ENCODE results near the gene PTCD1.

PTCD1 gene

GRCh38 chr7:99469381-99470065 lies 30.9 kb upstream of the PTCD1 start:
- no peak for DNase-seq (ENCODE audit: low read depth, low spot score)
- TF ChIP-seq EZH2 (IDR thresholded peaks at IDR 0.05), result no peak
- no peak for TF ChIP-seq FOXP2 (optimal IDR thresholded peaks at IDR 0.05; ENCODE audit: control extremely low read depth, extremely low read length, insufficient read depth)
- TF ChIP-seq POLR2AphosphoS5 (IDR thresholded peaks at IDR 0.05; ENCODE audit: borderline replicate concordance, low read depth, low read length), result no peak
- no peak overlapping the region for H3K4me3 ChIP-seq

GRCh38 chr7:99468336-99468918 lies 29.8 kb upstream of the PTCD1 start:
- no peak for TF ChIP-seq FOXP2 (optimal IDR thresholded peaks at IDR 0.05; ENCODE audit: control extremely low read depth, extremely low read length, insufficient read depth)
- TF ChIP-seq POLR2AphosphoS5 (IDR thresholded peaks at IDR 0.05; ENCODE audit: borderline replicate concordance, low read depth, low read length), result no peak
- no peak for TF ChIP-seq EZH2 (IDR thresholded peaks at IDR 0.05)
- Histone ChIP-seq H3K9ac (ENCODE audit: insufficient read length) (no peak overlapping the region), H3K36me3 (ENCODE audit: insufficient read depth, low read length) (peaks cover 11% of the 10 kb centered on the region), H3K27ac (no peak overlapping the region), H3K4me3 (no peak overlapping the region), H3K9me3 (ENCODE audit: low read depth, low read length) (no peaks in the 10 kb centered on the region)
- DNase-seq (ENCODE audit: low read depth, low spot score), result no peak

More at GRCh38 chr7:99469381-99470065, 30.9 kb upstream of the PTCD1 start:
- Histone ChIP-seq H3K9me3 (ENCODE audit: low read depth, low read length) (no peaks in the 10 kb centered on the region), H3K27ac (no peak overlapping the region), H3K9ac (ENCODE audit: insufficient read length) (no peak overlapping the region), H3K36me3 (ENCODE audit: insufficient read depth, low read length) (peaks cover 2% of the 10 kb centered on the region; the same call in 1 of the 2 replicates)

GRCh38 chr7:99465421-99465768 lies 26.8 kb upstream of the PTCD1 start:
- peaks cover 26% of the 10 kb centered on the region for H3K36me3 ChIP-seq (ENCODE audit: insufficient read depth, low read length)
- H3K9me3 ChIP-seq (ENCODE audit: low read depth, low read length), result no peaks in the 10 kb centered on the region
- no peak for DNase-seq (ENCODE audit: low read depth, low spot score)
- peak overlapping the region; percentile 95 for H3K9ac ChIP-seq (ENCODE audit: insufficient read length)
- TF ChIP-seq POLR2AphosphoS5 (IDR thresholded peaks at IDR 0.05; ENCODE audit: borderline replicate concordance, low read depth, low read length), result no peak
- TF ChIP-seq FOXP2 (optimal IDR thresholded peaks at IDR 0.05; ENCODE audit: control extremely low read depth, extremely low read length, insufficient read depth), result no peak
- TF ChIP-seq EZH2 (IDR thresholded peaks at IDR 0.05), result no peak
- H3K27ac ChIP-seq, result peak overlapping the region; percentile 66
- peak overlapping the region; percentile 93 for H3K4me3 ChIP-seq

GRCh38 chr7:99461221-99461620 lies 22.6 kb upstream of the PTCD1 start:
- Histone ChIP-seq H3K27ac (no peak overlapping the region), H3K36me3 (ENCODE audit: insufficient read depth, low read length) (peaks cover 67% of the 10 kb centered on the region), H3K9me3 (ENCODE audit: low read depth, low read length) (no peaks in the 10 kb centered on the region), H3K4me3 (no peak overlapping the region), H3K9ac (ENCODE audit: insufficient read length) (no peak overlapping the region)
- TF ChIP-seq POLR2AphosphoS5 (IDR thresholded peaks at IDR 0.05; ENCODE audit: borderline replicate concordance, low read depth, low read length), result no peak
- no peak for TF ChIP-seq FOXP2 (optimal IDR thresholded peaks at IDR 0.05; ENCODE audit: control extremely low read depth, extremely low read length, insufficient read depth)
- TF ChIP-seq EZH2 (IDR thresholded peaks at IDR 0.05), result no peak
- DNase-seq (ENCODE audit: low read depth, low spot score), result no peak

- DNase-seq (ENCODE audit: low read depth, low spot score), result no peak
- Histone ChIP-seq H3K4me3 (no peak overlapping the region), H3K27ac (no peak overlapping the region), H3K9me3 (ENCODE audit: low read depth, low read length) (no peaks in the 10 kb centered on the region), H3K36me3 (ENCODE audit: insufficient read depth, low read length) (peaks cover 73% of the 10 kb centered on the region), H3K9ac (ENCODE audit: insufficient read length) (no peak overlapping the region)
- TF ChIP-seq POLR2AphosphoS5 (IDR thresholded peaks at IDR 0.05; ENCODE audit: borderline replicate concordance, low read depth, low read length), result no peak
- no peak for TF ChIP-seq FOXP2 (optimal IDR thresholded peaks at IDR 0.05; ENCODE audit: control extremely low read depth, extremely low read length, insufficient read depth)
- TF ChIP-seq EZH2 (IDR thresholded peaks at IDR 0.05), result no peak
These were observed 22.1 kb upstream of the PTCD1 start for GRCh38 chr7:99460651-99461050.

- Histone ChIP-seq H3K9ac (ENCODE audit: insufficient read length) (no peak overlapping the region), H3K36me3 (ENCODE audit: insufficient read depth, low read length) (peaks cover 76% of the 10 kb centered on the region)
- TF ChIP-seq FOXP2 (optimal IDR thresholded peaks at IDR 0.05; ENCODE audit: control extremely low read depth, extremely low read length, insufficient read depth), result no peak
- TF ChIP-seq POLR2AphosphoS5 (IDR thresholded peaks at IDR 0.05; ENCODE audit: borderline replicate concordance, low read depth, low read length), result no peak
- no peak for TF ChIP-seq EZH2 (IDR thresholded peaks at IDR 0.05)
These were observed 20.5 kb upstream of the PTCD1 start for GRCh38 chr7:99459087-99459486.

GRCh38 chr7:99457650-99458493 lies 19.3 kb upstream of the PTCD1 start:
- Histone ChIP-seq H3K27ac (no peak overlapping the region), H3K36me3 (ENCODE audit: insufficient read depth, low read length) (peaks cover 73% of the 10 kb centered on the region)

More at GRCh38 chr7:99459087-99459486, 20.5 kb upstream of the PTCD1 start:
- Histone ChIP-seq H3K9me3 (ENCODE audit: low read depth, low read length) (no peaks in the 10 kb centered on the region), H3K4me3 (no peak overlapping the region), H3K27ac (no peak overlapping the region)
- DNase-seq (ENCODE audit: low read depth, low spot score), result no peak

GRCh38 chr7:99457050-99457649 lies 18.6 kb upstream of the PTCD1 start:
- H3K9me3 ChIP-seq (ENCODE audit: low read depth, low read length), result no peaks in the 10 kb centered on the region
- H3K9ac ChIP-seq (ENCODE audit: insufficient read length), result no peak overlapping the region
- no peak for TF ChIP-seq POLR2AphosphoS5 (IDR thresholded peaks at IDR 0.05; ENCODE audit: borderline replicate concordance, low read depth, low read length)
- no peak for TF ChIP-seq FOXP2 (optimal IDR thresholded peaks at IDR 0.05; ENCODE audit: control extremely low read depth, extremely low read length, insufficient read depth)
- TF ChIP-seq EZH2 (IDR thresholded peaks at IDR 0.05), result no peak
- peaks cover 75% of the 10 kb centered on the region for H3K36me3 ChIP-seq (ENCODE audit: insufficient read depth, low read length)
- DNase-seq (ENCODE audit: low read depth, low spot score), result no peak
- no peak overlapping the region for H3K4me3 ChIP-seq
- no peak overlapping the region for H3K27ac ChIP-seq

More at GRCh38 chr7:99457650-99458493, 19.3 kb upstream of the PTCD1 start:
- no peak for TF ChIP-seq EZH2 (IDR thresholded peaks at IDR 0.05)
- 0 out of 2 replicates have a peak, but pooled peaks have one; percentile 51 for TF ChIP-seq POLR2AphosphoS5 (IDR thresholded peaks at IDR 0.05; ENCODE audit: borderline replicate concordance, low read depth, low read length)
- H3K4me3 ChIP-seq, result no peak overlapping the region
- H3K9ac ChIP-seq (ENCODE audit: insufficient read length), result no peak overlapping the region
- no peak for DNase-seq (ENCODE audit: low read depth, low spot score)
- H3K9me3 ChIP-seq (ENCODE audit: low read depth, low read length), result no peaks in the 10 kb centered on the region

All from SK-N-MC (cell line).